Activated CD4-positive, alpha-beta memory T cell treated with anti-CD3 and anti-CD28 coated beads for 36 hours (primary cell): ENCODE measurements around the gene MPHOSPH10. TPM values are rescaled to one million over a fixed set of nuclear protein-coding genes. Genes with fewer than 3 reads are reported as not detected.
"Not testable (repeated sequence)": the region's sequence is repeated elsewhere in the genome, so short reads cannot be mapped to it uniquely, and the experiment has no call there.

Experiments
- CTCF ChIA-PET: fragments of 350-600 bp; sonication (Branson Sonifier 250); formaldehyde crosslinking; loops from one replicate; lab custom pipeline; 2021; ENCODE audit warnings: antibody characterized with exemption, inconsistent platforms; lab: Charles Lee
- POLR2A ChIA-PET: fragments of 350-600 bp; sonication (Branson Sonifier 250); formaldehyde crosslinking; loops from one replicate; lab custom pipeline; 2021; ENCODE audit warnings: antibody characterized with exemption; lab: Charles Lee
- DNase-seq: peaks from one replicate; pipeline ENCODE4 v3.0.0-alpha.2; 2020
- H3K27ac Mint-ChIP-seq: one replicate; pipeline ENCODE4 v1.8.0; 2021; ENCODE audit warnings: mixed read lengths
- H3K27me3 Mint-ChIP-seq: one replicate; pipeline ENCODE4 v1.8.0; 2021; ENCODE audit warnings: mixed read lengths
- H3K36me3 Mint-ChIP-seq: one replicate; pipeline ENCODE4 v1.8.0; 2021; ENCODE audit warnings: mixed read lengths
- H3K4me1 Mint-ChIP-seq: one replicate; pipeline ENCODE4 v1.8.0; 2021; ENCODE audit warnings: low read depth, mixed read lengths
- H3K4me3 Mint-ChIP-seq: one replicate; pipeline ENCODE4 v1.8.0; 2021; ENCODE audit warnings: mild to moderate bottlenecking, mixed read lengths
- H3K9me3 Mint-ChIP-seq: one replicate; pipeline ENCODE4 v1.8.0; 2021; ENCODE audit warnings: mixed read lengths
- intact Hi-C: fragments of 100-400 bp; cut with micrococcal nuclease; formaldehyde crosslinking; loops from one replicate; pipeline ENCODE4 v1.15.1; 2023
- total RNA-seq, 2 experiments: library from RNA; stranded (reverse); gene quantifications; one replicate each; pipeline ENCODE4 v1.2.3, GENCODE V29; 2021

Gene MPHOSPH10
- total RNA-seq, 2 experiments from 2014 or later: 37.1 to 38.5 TPM

DNA sequence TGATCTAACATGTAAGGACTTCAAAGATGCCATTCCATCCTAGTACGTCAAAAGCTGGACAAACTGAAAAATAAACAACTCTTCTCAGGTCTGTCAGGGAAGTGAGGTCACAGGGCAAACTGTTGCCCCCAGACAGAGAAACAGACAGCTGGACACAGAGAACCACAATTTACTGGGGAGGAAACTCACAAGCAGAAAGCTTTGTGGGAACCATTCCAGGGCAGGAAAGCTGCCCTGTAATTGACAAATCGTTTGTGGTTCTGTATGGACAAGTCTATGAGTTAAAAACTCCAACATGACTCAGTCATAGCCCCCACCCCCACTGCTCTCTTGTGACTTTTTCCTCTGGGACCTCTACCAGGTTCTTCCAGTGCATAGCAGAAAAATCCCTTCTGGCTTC, 28.8 kb upstream of the MPHOSPH10 start:
- H3K4me1 Mint-ChIP-seq: no peaks in the 10 kb centered on the region
- DNase-seq: no peak
- H3K36me3 Mint-ChIP-seq: no peaks in the 10 kb centered on the region
- intact Hi-C loops: no loop called here
- no peak overlapping the region for H3K4me3 Mint-ChIP-seq
- H3K9me3 Mint-ChIP-seq: peaks cover 5% of the 10 kb centered on the region
- POLR2A ChIA-PET: no interaction called here
- H3K27ac Mint-ChIP-seq: no peak overlapping the region
- CTCF ChIA-PET: interaction anchor here (0.6 to 3.2 kb wide), 8 partner anchors 9 to 408 kb away, joined by 3 to 28 read pairs (median 8); partner anchors contain the start of genes MCEE and MPHOSPH10
- H3K27me3 Mint-ChIP-seq: no peaks in the 10 kb centered on the region

DNA sequence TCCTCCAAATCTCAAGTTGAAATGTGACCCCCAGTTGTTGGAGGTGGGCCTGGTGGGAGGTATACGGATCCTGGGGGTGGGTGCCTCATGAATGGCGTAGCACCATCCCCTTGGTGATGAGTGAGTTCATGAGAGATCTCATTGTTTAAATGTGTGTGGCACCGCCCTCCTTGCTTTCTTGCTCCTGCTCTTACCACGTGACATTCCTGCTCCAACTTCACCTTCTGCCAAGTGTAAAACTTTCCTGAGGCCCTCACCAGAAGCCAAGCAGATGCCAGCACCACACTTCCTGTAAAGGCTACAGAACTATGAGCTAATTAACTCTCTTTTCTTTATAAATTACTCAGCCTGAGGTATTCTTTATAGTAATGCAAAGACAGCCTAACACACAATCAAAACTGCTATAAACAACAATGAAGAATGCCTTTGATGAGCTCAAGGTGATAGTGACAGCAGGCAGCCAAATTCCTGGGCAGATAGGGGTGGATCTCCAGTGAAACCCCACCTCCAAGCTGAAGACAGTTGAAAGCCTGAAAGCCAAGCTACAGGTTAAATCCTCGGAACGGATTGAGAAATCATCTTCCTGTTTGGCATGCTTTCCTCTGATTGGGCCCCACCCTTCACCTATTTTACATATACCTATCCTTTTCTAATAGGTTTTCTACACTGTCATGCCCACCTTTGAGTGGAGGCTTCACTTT, 27.3 kb upstream of the MPHOSPH10 start:
- CTCF ChIA-PET: interaction anchor here (1.2 to 3.2 kb wide), 2 partner anchors 24 to 27 kb away, joined by 3 to 28 read pairs; partner anchors contain the start of genes MCEE and MPHOSPH10
- peaks cover 5% of the 10 kb centered on the region for H3K9me3 Mint-ChIP-seq
- no peak for DNase-seq
- POLR2A ChIA-PET: no interaction called here
- intact Hi-C loops: no loop called here
- H3K4me1 Mint-ChIP-seq: no peaks in the 10 kb centered on the region
- H3K27ac Mint-ChIP-seq: no peak overlapping the region
- no peaks in the 10 kb centered on the region for H3K36me3 Mint-ChIP-seq
- no peak overlapping the region for H3K4me3 Mint-ChIP-seq
- H3K27me3 Mint-ChIP-seq: no peaks in the 10 kb centered on the region

GRCh38 chr2:71103809-71104208, 26.6 kb upstream of the MPHOSPH10 start:
- CTCF ChIA-PET: interaction anchor here (1.2 kb wide), 1 partner anchor 23 kb away, joined by 3 read pairs; no protein-coding TSS in a partner anchor
- Mint-ChIP-seq H3K27me3 (no peaks in the 10 kb centered on the region), H3K4me3 (no peak overlapping the region), H3K27ac (no peak overlapping the region), H3K4me1 (no peaks in the 10 kb centered on the region), H3K36me3 (no peaks in the 10 kb centered on the region), H3K9me3 (peaks cover 5% of the 10 kb centered on the region)
- intact Hi-C loops: no loop called here
- DNase-seq: no peak
- POLR2A ChIA-PET: no interaction called here

- DNase-seq, H3K27ac Mint-ChIP-seq, H3K36me3 Mint-ChIP-seq, CTCF ChIA-PET, H3K4me1 Mint-ChIP-seq, intact Hi-C loops, H3K4me3 Mint-ChIP-seq, POLR2A ChIA-PET, H3K9me3 Mint-ChIP-seq, H3K27me3 Mint-ChIP-seq: not testable (repeated sequence)
These were observed 24.0 kb upstream of the MPHOSPH10 start for GRCh38 chr2:71106463-71106862.

GRCh38 chr2:71108091-71108490, 22.3 kb upstream of the MPHOSPH10 start:
- CTCF ChIA-PET: no interaction called here
- peaks cover 5% of the 10 kb centered on the region for H3K9me3 Mint-ChIP-seq
- intact Hi-C loops: no loop called here
- POLR2A ChIA-PET: no interaction called here
- H3K4me3 Mint-ChIP-seq: no peak overlapping the region
- H3K27me3 Mint-ChIP-seq: no peaks in the 10 kb centered on the region
- peaks cover 4% of the 10 kb centered on the region for H3K36me3 Mint-ChIP-seq
- no peak for DNase-seq
- peaks cover 10% of the 10 kb centered on the region for H3K4me1 Mint-ChIP-seq
- no peak overlapping the region for H3K27ac Mint-ChIP-seq

- Mint-ChIP-seq H3K27me3 (no peaks in the 10 kb centered on the region), H3K36me3 (peaks cover 17% of the 10 kb centered on the region), H3K27ac (no peak overlapping the region), H3K4me1 (peaks cover 13% of the 10 kb centered on the region), H3K4me3 (no peak overlapping the region), H3K9me3 (no peaks in the 10 kb centered on the region)
- no peak for DNase-seq
- CTCF ChIA-PET: interaction anchor here (0.6 to 2.1 kb wide), 2 partner anchors 13 to 1863 kb away, joined by 3 to 8 read pairs; no protein-coding TSS in a partner anchor
- intact Hi-C loops: loop anchor here (2.0 kb wide), 1 partner anchor 31 kb away; no protein-coding TSS in a partner anchor
- POLR2A ChIA-PET: no interaction called here
These were observed 16.6 kb upstream of the MPHOSPH10 start for GRCh38 chr2:71113843-71114242.

GRCh38 chr2:71117063-71117462, 13.4 kb upstream of the MPHOSPH10 start:
- DNase-seq: no peak
- intact Hi-C loops: no loop called here
- no peaks in the 10 kb centered on the region for H3K9me3 Mint-ChIP-seq
- H3K36me3 Mint-ChIP-seq: peaks cover 24% of the 10 kb centered on the region
- H3K4me1 Mint-ChIP-seq: peaks cover 6% of the 10 kb centered on the region
- ChIA-PET POLR2A (no interaction called here), CTCF (no interaction called here)
- H3K4me3 Mint-ChIP-seq: no peak overlapping the region
- no peaks in the 10 kb centered on the region for H3K27me3 Mint-ChIP-seq
- no peak overlapping the region for H3K27ac Mint-ChIP-seq

DNA sequence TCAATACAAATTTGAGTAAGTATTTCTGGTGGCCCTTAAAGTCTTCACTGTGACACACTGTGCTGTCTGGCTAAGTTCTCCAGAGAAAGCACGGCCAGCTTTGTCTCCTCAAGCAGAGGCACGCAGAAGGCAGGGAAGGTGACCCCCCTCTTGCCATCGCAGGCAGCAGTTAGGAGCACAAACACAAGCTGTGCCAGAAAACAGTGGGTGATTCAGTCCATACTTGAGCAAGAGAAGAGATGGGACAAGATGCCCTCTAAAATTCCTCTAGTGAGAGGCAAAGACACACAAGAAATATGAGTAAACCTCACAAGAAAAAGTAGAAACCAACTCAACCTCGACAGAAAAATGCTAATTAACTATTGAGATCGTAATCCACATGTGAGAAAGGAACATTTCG, 10.2 kb upstream of the MPHOSPH10 start:
- Mint-ChIP-seq H3K4me1 (peaks cover 3% of the 10 kb centered on the region), H3K9me3 (no peaks in the 10 kb centered on the region), H3K27me3 (no peaks in the 10 kb centered on the region), H3K36me3 (peaks cover 19% of the 10 kb centered on the region), H3K4me3 (no peak overlapping the region), H3K27ac (no peak overlapping the region)
- intact Hi-C loops: no loop called here
- CTCF ChIA-PET: interaction anchor here (0.5 to 1.3 kb wide), 2 partner anchors 19 to 175 kb away, joined by 3 read pairs; no protein-coding TSS in a partner anchor
- no peak for DNase-seq
- POLR2A ChIA-PET: interaction anchor here (0.6 kb wide), 1 partner anchor 18 kb away, joined by 3 read pairs; no protein-coding TSS in a partner anchor

- intact Hi-C loops: no loop called here
- CTCF ChIA-PET: interaction anchor here (1.3 kb wide), 1 partner anchor 20 kb away, joined by 8 read pairs; no protein-coding TSS in a partner anchor
- Mint-ChIP-seq H3K4me1 (peaks cover 3% of the 10 kb centered on the region), H3K36me3 (peaks cover 19% of the 10 kb centered on the region), H3K9me3 (no peaks in the 10 kb centered on the region), H3K4me3 (no peak overlapping the region), H3K27me3 (no peaks in the 10 kb centered on the region), H3K27ac (no peak overlapping the region)
- POLR2A ChIA-PET: interaction anchor here (1.5 kb wide), 1 partner anchor 9 kb away, joined by 4 read pairs; the partner anchor contains the start of genes MCEE and MPHOSPH10
- no peak for DNase-seq
These were observed 9.0 kb upstream of the MPHOSPH10 start for GRCh38 chr2:71121479-71121878.

DNA sequence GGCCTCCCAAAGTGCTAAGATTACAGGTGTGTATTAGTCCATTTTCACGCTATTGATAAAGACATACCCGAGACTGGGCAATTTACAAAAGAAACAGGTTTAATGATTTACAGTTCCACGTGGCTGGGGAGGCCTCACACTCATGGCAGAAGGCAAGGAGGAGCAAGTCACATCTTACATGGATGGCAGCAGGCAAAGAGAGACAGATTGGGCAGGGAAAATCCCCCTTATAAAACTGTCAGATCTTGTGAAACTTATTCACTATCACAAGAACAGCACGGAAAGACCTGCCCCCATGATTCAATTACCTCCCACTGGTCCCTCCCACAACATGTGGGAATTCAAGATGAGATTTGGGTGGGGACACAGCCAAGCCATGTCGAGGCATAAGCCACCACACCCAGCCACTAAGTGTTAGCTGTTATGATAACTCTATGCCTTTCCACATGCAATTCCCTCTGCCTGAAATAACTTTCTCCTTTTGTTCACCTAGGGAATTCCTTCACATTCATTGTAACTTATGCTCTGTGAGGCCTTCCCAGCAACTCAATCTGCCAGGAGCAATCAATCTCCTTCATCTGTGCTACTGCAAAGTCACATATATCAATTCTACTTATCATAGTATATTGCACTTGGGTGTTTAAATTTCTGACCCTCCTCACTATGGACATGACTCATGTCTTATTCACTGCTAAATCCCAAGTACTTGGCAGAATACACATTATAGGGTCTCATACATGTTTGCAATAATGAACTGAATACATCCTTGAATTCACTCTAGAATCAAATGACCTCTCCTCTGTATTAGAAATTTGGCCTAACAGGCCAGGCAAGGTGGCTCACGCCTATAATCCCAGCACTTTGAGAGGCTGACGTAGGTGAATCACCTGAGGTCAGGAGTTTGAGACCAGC, 7.8 kb upstream of the MPHOSPH10 start:
- CTCF ChIA-PET: no interaction called here
- POLR2A ChIA-PET: no interaction called here
- peaks cover 3% of the 10 kb centered on the region for H3K4me1 Mint-ChIP-seq
- H3K27me3 Mint-ChIP-seq: no peaks in the 10 kb centered on the region
- no peak overlapping the region for H3K4me3 Mint-ChIP-seq
- H3K36me3 Mint-ChIP-seq: peaks cover 15% of the 10 kb centered on the region
- no peaks in the 10 kb centered on the region for H3K9me3 Mint-ChIP-seq
- no peak overlapping the region for H3K27ac Mint-ChIP-seq
- intact Hi-C loops: no loop called here
- no peak for DNase-seq

GRCh38 chr2:71125506-71126294, 4.7 kb upstream of the MPHOSPH10 start:
- no peak for DNase-seq
- H3K4me3 Mint-ChIP-seq: no peak overlapping the region
- ChIA-PET POLR2A (no interaction called here), CTCF (interaction anchor here (0.6 to 2.0 kb wide), 5 partner anchors 18 to 125 kb away, joined by 3 to 5 read pairs (median 4); no protein-coding TSS in a partner anchor)
- intact Hi-C loops: no loop called here
- peaks cover 11% of the 10 kb centered on the region for H3K4me1 Mint-ChIP-seq
- H3K27ac Mint-ChIP-seq: no peak overlapping the region
- no peaks in the 10 kb centered on the region for H3K27me3 Mint-ChIP-seq
- H3K9me3 Mint-ChIP-seq: no peaks in the 10 kb centered on the region
- H3K36me3 Mint-ChIP-seq: peaks cover 10% of the 10 kb centered on the region
